ENCODE data around the gene PARVB. TPM values are rescaled to one million over a fixed set of nuclear protein-coding genes. Genes with fewer than 3 reads are reported as not detected.

The PARVB gene
- total RNA-seq, 1 donor from 2014 or later, result 94.6 TPM

DNA sequence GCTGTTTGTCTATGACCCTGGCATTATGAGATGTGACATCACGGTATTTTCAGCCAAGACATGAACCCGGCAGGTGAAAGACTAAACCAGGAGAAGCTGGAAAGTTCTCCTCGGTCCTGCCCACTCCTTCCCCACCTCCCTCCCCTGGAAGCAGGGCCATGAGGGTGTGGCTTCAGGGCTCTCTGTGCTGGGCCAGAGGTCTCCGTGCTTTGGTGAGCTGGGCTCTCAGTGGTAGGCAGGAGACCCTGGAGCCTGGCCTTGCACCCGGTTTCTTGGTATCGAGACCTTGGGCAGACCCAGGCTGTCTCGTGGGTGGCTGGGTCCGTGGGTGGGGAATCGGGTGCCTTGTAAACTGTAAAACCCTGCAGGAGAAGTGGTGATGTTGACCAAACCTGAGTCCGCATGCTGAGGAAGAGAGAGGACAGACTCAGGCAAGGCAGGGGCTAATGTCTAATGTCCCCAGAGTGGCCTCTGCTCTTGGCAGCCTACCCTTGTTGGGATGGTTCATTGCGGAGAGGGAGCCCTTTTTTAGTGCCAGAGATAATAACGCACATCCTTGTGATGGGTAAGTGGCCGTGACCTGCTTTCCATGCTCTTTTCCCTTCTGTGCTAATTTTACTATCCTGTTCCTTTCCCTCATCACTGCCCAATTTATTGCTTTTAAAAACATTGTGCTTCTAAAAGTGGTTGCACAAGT is 108.0 kb downstream of the PARVB start:
- Histone ChIP-seq H3K36me3 (ENCODE audit: control insufficient read depth, insufficient read depth, low read length) (no peaks in the 10 kb centered on the region), H3K27me3 (ENCODE audit: control insufficient read depth, insufficient read depth, low read length) (no peaks in the 10 kb centered on the region), H3K4me3 (ENCODE audit: low read depth, low read length) (no peak overlapping the region)
- TF ChIP-seq, protein P1, sequence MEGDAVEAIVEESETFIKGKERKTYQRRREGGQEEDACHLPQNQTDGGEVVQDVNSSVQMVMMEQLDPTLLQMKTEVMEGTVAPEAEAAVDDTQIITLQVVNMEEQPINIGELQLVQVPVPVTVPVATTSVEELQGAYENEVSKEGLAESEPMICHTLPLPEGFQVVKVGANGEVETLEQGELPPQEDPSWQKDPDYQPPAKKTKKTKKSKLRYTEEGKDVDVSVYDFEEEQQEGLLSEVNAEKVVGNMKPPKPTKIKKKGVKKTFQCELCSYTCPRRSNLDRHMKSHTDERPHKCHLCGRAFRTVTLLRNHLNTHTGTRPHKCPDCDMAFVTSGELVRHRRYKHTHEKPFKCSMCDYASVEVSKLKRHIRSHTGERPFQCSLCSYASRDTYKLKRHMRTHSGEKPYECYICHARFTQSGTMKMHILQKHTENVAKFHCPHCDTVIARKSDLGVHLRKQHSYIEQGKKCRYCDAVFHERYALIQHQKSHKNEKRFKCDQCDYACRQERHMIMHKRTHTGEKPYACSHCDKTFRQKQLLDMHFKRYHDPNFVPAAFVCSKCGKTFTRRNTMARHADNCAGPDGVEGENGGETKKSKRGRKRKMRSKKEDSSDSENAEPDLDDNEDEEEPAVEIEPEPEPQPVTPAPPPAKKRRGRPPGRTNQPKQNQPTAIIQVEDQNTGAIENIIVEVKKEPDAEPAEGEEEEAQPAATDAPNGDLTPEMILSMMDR (IDR thresholded peaks at IDR 0.05; ENCODE audit: insufficient read depth, low read length, poor library complexity, severe bottlenecking), result no peak
- no peak for DNase-seq (ENCODE audit: low read depth)

DNA sequence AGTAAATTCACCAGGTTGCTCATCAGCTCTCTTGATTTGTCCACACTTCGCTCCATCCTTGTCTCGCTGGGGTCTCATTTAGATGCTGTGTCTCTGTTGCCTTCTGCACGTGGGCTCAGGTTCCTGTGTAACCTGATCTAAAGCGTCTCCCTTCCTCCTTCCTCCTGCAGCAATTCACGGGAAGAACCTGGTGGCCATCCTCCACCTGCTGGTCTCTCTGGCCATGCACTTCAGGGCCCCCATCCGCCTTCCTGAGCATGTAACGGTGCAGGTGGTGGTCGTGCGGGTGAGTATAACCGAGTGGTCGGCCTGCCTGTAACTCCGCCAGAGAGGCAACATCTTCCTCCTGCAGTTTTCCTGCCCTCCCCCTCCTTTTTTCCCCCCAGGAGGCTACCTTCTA is 108.6 kb downstream of the PARVB start:
- Histone ChIP-seq H3K36me3 (ENCODE audit: control insufficient read depth, insufficient read depth, low read length) (no peaks in the 10 kb centered on the region), H3K4me3 (ENCODE audit: low read depth, low read length) (no peak overlapping the region), H3K27me3 (ENCODE audit: control insufficient read depth, insufficient read depth, low read length) (no peaks in the 10 kb centered on the region)
- TF ChIP-seq, protein P1 (IDR thresholded peaks at IDR 0.05; ENCODE audit: insufficient read depth, low read length, poor library complexity, severe bottlenecking), result no peak
- DNase-seq (ENCODE audit: low read depth), result no peak

DNA sequence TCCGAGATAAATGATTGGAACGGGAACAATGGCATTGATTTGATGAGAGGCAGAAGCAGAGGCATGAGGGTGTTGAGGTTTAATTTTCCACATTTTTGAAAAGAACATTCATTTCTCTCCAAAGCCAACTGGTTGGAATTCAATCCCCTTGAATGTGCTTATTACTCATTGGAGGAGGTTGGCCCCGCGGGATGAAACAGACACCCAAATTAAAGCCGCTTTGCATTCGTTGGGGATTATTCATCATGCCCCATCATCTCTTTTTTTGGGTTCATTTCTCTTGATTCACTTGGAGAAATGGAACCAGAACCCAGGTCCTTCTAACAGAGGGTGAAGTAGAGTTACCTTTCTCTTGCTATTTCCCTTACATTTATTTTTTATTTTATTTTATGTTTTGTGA is 109.1 kb downstream of the PARVB start:
- H3K4me3 ChIP-seq (ENCODE audit: low read depth, low read length), result no peak overlapping the region
- H3K36me3 ChIP-seq (ENCODE audit: control insufficient read depth, insufficient read depth, low read length), result no peaks in the 10 kb centered on the region
- H3K27me3 ChIP-seq (ENCODE audit: control insufficient read depth, insufficient read depth, low read length), result no peaks in the 10 kb centered on the region
- TF ChIP-seq, protein P1 (IDR thresholded peaks at IDR 0.05; ENCODE audit: insufficient read depth, low read length, poor library complexity, severe bottlenecking), result no peak
- no peak for DNase-seq (ENCODE audit: low read depth)

DNA sequence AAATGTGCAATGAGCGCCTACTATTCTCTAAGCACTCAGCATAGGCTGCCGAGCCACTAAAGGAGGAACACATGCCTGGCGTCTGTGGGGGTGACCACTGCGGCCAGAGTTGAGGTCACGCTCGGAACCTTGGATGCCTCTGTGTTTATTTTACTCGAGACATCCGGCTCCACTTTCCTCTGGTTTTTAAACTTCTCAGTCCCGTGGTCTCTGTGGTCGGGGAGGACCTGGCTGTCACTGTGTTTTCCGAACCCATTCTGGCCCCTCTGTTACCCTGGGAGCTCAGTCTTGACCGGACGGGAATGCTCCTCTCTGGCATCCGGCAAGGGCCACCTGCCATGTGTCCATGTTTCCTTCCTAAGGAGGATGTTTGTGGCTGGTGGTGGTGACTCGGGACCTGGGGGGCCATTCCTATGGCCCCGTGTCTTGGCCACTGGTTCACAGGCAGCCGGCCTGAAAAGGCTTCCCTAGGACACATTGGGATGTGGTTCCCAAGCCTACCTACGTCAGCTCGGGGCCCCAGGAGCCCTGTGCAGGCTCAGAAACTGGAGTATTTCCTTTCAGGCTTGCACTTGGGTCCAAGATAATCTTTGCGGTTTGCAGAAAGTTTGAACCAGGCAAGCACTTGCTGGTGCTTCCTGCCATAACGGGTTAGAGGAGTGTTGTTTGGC is 109.9 kb downstream of the PARVB start:
- Histone ChIP-seq H3K4me3 (ENCODE audit: low read depth, low read length) (no peak overlapping the region), H3K36me3 (ENCODE audit: control insufficient read depth, insufficient read depth, low read length) (no peaks in the 10 kb centered on the region), H3K27me3 (ENCODE audit: control insufficient read depth, insufficient read depth, low read length) (no peaks in the 10 kb centered on the region)
- no peak for DNase-seq (ENCODE audit: low read depth)
- TF ChIP-seq, protein P1 (IDR thresholded peaks at IDR 0.05; ENCODE audit: insufficient read depth, low read length, poor library complexity, severe bottlenecking), result no peak

DNA sequence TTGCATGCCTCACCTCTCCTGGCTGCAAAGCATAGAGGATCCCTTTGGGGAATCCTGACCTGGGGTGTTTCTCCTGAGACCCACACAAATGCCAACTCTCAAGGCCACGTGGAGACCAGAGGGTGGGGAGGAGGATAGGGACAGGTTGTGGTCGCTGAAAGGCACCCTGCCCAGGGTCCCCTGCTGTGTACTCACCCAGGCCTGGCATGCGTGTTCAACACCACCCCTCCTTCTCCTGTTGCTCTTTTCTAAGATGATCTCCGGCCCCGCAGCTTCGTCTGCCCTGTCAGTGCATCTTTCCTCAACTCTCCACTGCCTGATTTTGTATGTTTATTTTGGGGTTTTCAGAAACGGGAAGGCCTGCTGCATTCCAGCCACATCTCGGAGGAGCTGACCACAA is 112.0 kb downstream of the PARVB start:
- H3K36me3 ChIP-seq (ENCODE audit: control insufficient read depth, insufficient read depth, low read length), result no peaks in the 10 kb centered on the region
- no peak for DNase-seq (ENCODE audit: low read depth)
- H3K27me3 ChIP-seq (ENCODE audit: control insufficient read depth, insufficient read depth, low read length), result no peaks in the 10 kb centered on the region
- H3K4me3 ChIP-seq (ENCODE audit: low read depth, low read length), result no peak overlapping the region
- TF ChIP-seq, protein P1 (IDR thresholded peaks at IDR 0.05; ENCODE audit: insufficient read depth, low read length, poor library complexity, severe bottlenecking), result no peak
